GM12891 (cell line): Measurements from ENCODE around the gene LBHD1.

ENCODE experiments used
- PAX5 ChIP-seq: IDR thresholded peaks from 2 replicates; pipeline ENCODE4 v1.6.1; 2011; ENCODE audit warnings: low read length, moderate library complexity, mild to moderate bottlenecking; ENCODE audit not compliant: insufficient read depth, severe bottlenecking
- POLR2A ChIP-seq: IDR thresholded peaks from 2 replicates; pipeline ENCODE4 v1.6.1; 2011; ENCODE audit warnings: low read depth, low read length, control low read depth
- POLR2AphosphoS5 ChIP-seq: IDR thresholded peaks from 2 replicates; pipeline ENCODE4 v1.6.1; 2011; ENCODE audit warnings: low read depth, low read length, control low read depth
- POU2F2 ChIP-seq: IDR thresholded peaks from 2 replicates; pipeline ENCODE4 v1.6.1; 2011; ENCODE audit warnings: low read depth, mild to moderate bottlenecking, control low read depth, low read length, moderate library complexity
- SPI1 ChIP-seq: IDR thresholded peaks from 2 replicates; pipeline ENCODE4 v1.6.1; 2011; ENCODE audit warnings: low read depth, low read length, control low read depth
- TAF1 ChIP-seq: IDR thresholded peaks from 2 replicates; pipeline ENCODE4 v1.6.1; 2011; ENCODE audit warnings: low read depth, low read length, control low read depth

GRCh38 chr11:62719302-62719978, 47.4 kb upstream of the LBHD1 start:
- TF ChIP-seq POLR2AphosphoS5 (no peak), TAF1 (no peak), POLR2A (no peak), SPI1 (no peak), POU2F2 (no peak), PAX5 (no peak)
